ENCODE results near the gene SLC35F3.
"Not testable (repeated sequence)": the region's sequence is repeated elsewhere in the genome, so short reads cannot be mapped to it uniquely, and the experiment has no call there.

The SLC35F3 gene

DNA sequence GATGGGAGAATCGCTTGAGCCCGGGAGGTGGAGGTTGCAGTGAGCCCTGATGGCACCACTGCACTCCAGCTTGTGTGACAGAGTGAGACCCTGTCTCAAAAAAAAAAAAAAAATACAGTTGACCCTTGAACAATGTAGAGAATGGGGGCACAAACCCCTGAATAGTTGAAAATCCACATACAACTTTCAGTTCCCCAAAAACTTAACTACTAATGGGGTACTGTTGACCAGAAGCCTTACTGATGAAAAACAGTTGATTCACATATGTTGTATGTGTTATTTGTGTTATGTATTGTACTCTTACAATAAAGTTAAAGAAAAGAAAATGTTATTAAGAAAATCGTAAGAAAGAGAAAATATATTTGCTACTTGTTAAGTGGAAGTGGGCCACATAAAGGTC, 417.6 kb downstream of the SLC35F3 start:
- no peak for DNase-seq (ENCODE audit: low read depth)

DNA sequence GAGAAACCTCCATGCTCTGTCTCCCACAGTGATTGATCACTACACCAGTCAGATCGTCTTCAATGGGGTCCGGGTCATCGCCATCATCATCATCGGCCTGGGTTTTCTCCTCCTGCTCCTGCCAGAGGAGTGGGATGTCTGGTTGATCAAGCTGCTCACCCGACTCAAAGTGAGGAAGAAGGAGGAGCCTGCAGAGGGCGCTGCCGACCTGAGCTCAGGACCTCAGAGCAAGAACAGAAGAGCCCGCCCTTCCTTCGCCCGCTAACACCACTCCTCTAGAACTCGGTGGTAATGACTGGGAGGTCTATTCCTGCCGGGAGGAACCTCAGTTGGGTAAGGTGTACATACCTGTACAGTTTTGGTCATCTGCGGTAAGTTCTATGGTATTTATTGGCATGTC, 418.5 kb downstream of the SLC35F3 start:
- DNase-seq (ENCODE audit: low read depth): no peak

DNA sequence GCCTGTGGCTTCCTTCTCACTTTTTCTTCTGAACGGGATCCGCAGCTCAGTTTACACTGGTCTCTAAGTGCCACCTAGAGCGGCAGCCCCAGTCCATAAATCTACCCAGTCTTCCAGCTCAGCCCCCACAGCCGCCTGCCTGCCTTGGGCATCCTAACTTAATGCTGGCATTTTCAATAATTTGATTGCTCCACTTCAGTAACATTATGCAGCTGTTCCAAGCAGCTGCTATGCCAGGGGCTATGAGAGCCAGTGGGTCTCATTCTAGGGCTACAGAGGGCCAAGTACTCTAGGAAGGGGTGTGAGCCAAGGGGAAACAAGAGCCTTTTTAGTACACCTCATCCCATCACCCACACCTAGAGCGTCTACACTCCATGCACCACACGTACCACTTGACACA, 420.3 kb downstream of the SLC35F3 start:
- no peak for DNase-seq (ENCODE audit: low read depth)

DNA sequence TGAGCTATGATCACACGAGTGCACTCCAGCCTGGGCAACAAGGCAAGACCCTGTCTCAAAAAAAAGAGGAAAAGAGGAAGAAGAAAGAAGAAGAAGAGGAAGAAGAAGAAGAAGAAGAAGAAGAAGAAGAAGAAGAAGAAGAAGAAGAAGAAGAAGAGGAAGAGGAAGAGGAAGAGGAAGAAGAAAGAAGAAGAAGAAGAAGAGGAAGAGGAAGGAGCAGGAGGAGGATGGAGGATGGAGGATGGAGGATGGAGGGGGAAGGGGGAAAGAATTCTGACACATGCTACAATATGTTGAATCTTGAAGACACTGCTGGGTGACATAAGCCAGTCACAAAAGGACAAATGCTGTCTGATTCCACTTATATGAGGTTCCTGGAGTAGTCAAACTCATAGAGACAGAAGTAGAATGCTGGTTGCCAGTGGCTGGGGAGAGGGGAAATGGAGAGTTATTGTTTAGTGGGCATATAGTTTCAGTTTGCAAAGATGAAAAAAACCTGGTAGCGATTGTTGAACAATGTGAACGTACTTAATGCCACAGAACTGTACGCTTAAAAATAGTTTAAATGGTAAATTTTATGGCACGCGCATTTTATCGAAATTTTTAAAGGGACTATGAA, 421.5 kb downstream of the SLC35F3 start:
- DNase-seq (ENCODE audit: low read depth): no peak

DNA sequence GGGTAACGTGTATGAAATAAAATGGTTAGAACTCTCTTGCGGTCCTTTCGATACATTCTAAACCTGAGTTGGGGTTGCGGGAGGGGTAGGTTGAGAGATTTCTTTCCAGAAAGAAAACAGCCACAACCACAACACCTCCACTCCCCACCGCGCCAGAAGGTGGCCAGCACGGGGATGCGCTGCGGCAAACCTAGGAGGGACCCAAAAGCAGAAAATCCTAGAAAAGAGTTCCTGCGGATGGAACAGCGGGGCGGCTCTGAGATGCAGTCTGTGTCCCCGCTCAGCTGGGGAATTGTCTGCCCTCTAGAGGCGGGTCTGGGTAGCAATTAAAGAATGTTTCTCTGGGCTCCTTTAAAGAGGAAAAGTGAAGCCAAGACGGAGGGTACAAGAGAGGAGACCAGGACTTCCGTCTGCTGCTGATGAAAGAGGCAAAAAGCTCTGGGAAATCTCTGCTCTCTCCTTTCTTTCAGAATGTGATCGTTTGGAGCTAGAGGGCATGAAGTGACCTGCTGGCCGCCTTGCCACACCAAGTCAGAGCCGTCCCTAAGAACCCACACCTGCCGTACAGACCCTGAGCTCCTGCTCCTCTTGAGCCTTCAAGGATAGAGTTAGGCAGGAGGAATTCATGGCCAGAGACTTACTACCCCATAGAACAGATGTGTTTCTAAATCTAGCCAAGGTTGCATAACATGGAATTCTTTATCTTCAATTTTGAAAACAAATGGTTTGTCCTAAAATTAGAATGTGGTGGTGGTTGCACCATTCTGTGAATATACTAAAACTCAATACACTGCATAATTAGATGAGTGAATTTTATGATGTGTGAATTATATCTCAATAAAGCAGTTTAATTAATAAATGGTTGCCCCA, 422.3 kb downstream of the SLC35F3 start:
- DNase-seq (ENCODE audit: low read depth): no peak

DNA sequence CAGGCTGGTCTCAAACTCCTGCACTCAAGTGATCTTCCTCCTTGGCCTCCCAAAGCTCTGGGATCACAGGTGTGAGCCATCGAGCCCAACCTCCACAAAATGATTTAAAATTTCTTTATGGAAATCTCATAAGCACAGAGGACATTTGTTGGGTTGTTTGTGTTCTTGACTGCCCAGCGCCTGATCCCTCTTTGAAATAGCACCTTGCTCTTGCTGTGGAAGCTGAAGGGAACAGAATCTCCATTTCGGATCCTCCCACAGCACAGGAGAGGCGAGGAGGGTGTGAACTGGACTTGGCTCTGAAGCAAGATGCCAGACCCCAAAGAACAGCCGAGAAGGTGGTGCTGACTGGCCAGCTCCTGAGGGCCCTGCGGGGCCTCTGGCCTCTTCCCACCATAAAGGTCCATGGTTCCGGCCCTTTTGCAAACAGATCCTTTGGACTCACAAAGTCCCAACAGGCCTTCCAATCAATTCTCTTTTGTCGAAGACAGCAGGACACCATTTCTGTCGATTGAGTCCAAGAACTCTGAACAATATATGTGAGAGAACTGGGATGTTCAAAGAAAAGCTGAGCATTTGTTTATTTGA, 423.2 kb downstream of the SLC35F3 start:
- no peak for DNase-seq (ENCODE audit: low read depth)

DNA sequence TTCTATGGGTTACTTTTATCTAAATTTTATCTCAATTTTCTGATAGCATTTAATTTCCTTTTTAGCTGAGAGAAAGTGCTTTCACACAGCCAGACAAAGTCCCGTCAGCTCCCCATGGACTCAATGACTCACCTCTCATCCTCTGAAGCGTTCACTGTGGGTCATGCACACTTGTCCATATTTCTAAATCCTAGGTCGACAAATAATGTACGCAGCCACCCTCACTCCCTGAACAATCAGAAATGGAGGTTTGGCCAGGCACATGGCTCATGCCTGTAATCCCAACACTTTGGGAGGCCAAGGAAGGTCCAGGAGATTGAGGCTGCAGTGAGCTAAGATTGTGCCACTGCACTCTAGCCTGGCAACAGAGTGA, 426.4 kb downstream of the SLC35F3 start:
- DNase-seq (ENCODE audit: low read depth): no peak

DNA sequence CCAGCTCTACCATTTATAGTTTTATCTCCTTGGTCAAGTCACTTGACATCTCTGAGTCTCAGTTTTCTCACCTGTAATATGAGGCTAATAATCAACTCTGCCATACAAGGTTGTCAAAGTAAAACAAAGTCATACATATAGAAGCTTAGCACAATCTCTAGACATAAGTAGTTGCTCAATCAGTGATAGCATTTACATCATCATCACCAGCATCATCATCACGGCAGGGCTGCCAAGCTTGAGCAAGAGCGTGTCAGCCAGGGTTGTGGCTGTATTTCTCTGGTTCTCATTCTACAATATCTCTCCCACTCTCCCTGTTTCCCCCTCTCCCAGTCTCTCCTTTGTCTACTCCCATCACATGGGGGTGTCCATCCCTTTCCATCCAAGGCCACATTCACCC, 427.0 kb downstream of the SLC35F3 start:
- DNase-seq (ENCODE audit: low read depth): no peak

DNA sequence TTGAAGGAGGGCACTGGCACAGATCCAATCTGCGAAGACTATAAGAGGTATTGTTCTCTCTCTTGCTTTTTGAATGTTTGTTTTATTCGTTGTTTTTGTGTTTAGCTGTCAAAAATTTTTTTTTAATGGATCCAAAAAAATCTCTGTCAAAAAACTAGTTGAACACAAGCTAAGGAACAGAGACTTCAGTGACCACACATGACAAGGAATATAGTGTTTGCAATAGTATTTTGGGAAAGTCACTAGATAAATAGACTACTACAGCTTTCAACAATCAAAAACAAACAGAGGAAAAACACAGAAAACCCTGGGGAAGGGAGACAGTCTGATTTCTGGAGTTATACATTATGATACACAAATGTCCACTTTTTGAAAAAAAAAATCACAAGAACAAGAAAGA, 431.9 kb downstream of the SLC35F3 start:
- DNase-seq (ENCODE audit: low read depth): no peak

DNA sequence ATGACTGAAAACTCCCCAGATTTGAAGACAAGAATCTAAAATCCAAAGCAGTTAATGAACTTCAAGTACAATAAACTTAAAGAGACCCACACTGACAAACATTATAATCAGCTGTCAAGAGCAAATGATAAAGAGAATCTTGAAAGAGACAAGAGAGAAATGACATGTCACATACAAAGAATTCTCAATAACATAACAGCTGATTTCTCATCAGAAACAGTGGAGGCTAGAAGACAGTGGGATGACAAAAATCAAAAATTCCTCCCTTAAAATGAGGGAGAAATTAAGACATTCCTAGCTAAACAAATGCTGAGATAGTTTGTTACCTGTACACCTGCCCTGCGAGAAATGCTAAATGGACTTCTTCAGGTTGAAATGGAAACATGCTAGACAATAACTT, 432.8 kb downstream of the SLC35F3 start:
- no peak for DNase-seq (ENCODE audit: low read depth)

DNA sequence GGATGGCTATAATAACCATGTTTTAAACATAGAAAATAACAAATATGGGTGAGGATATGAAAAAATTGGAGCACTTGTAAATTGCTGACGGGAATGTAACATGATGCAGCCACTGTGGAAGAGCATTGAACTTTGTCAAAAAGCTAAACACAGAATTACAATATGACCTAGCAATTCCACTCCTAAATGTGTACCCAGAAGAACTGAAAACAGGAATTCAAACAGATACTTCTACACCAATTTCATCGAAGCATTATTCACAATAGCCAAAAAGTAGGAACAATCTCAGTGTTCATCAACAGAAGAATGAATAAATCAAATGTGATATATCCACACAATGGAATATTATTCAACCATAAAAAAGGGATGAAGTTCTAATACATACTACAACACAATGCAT, 436.1 kb downstream of the SLC35F3 start:
- DNase-seq (ENCODE audit: low read depth): no peak

DNA sequence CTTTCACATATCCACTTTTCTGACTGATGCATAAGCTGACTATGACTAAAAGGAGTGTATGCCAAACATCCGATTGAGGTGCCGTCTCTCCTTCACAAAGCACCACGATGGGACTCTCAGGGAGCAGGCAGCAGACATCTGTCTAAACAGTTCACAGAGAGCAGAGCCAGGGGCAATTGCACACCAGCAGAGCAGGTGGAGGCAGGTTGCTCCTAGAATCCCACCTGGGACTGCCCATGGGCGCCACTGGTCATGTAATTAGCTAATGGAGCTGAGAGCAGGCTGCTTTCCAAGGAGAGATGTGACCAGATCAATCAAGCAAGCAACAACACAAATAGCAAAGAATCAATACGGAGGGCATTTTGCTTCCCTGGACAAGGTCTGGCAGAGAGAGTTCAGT, 438.3 kb downstream of the SLC35F3 start:
- no peak for DNase-seq (ENCODE audit: low read depth)

DNA sequence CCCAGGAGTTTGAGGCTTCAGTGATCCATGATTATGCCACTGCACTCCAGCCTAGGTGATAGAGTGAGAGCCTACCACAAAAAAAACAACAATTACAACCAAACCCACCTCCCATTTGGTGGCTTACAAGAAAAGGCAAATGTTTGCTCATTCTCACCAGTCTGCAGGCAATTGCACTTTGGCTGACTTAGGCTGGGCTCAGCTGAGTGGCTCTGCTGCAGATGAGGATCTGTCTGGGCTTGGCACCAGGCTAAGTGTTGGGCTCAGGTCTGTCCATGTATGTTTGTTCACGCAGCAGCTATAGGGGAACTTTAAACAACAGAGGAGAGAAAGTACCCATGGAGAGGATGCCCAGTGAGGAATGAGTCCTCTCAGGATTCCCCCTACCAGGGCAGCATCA, 440.8 kb downstream of the SLC35F3 start:
- no peak for DNase-seq (ENCODE audit: low read depth)

DNA sequence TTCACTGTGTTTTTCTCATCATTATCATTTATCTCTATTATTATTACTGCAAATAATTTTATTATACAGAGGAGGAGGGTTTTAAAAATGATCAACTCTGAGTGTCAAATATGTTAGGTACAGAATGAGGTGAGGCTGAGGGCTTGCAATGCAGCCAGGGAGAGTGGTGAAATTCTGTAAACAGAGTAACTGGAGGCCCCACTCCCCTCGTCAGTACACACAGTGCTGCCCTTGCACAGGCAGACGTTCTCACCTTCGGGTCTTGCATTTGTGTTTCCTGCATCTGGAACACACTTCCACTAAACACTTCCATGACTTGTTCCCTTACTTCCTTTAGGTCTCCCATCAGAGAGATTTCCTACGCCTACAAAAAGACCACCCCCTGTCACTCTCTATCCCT, 444.5 kb downstream of the SLC35F3 start:
- DNase-seq (ENCODE audit: low read depth): no peak

DNA sequence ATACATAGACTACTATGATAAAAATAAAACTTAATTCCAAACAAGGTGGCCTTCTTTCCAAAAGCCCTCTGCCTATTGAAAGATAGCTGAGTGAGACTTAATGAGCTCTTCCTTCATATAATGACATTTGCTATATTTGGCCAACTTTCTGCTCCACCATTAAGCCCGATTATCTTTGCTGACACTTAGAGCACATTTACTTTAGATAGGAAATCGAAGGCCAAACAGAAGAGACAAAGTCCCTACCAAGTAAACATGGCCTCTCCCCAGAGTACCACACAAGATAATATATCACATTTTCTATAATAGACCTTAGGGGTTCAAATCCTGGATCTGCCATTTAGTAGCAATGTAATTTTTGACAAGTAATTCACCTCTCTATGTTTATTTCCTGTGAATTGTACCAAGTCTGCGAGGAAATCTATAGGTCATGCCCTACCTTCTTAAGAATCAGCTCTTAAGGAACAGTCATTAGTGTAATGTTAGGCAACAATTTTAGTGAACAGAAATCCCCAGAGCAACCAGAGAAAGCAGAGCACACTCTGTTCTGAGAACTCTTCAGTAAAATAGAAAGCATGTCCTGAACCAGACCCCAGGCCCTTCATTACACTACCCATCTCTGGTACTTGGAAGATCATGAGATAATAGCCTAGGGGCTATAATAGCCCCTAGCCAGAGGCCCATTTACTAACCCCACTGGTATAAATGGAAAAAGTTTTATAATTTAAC, 451.5 kb downstream of the SLC35F3 start:
- no peak for DNase-seq (ENCODE audit: low read depth)

DNA sequence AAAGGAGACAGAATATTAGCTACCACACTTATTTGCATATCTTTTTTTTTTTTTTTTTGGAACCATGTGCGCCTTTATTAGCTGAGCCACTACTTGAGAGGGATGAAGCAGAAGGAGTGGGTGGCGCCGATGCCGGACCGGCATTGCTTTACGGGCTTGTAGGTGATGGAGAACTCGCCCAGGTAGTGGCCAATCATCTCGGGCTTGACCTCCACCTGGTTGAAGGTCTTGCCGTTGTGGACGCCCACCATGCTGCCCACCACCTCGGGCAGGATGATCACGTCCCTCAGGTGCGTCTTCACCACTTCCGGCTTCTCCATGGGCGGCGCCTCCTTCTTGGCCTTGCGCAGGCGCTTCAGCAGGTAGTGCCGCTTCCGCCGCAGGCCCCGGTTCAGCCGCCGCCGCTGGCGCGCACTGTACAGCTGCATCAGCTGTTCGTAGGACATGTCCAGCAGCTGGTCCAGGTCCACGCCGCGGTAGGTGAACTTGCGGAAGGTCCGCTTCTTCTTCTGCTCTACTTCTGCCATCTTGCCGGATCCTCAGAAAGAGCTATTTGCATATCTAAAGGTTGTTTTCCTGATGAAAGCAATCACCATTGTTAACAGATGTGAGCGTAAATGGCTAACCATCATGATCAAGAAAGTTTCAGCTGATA, 452.3 kb downstream of the SLC35F3 start:
- not testable (repeated sequence) for DNase-seq (ENCODE audit: low read depth)

DNA sequence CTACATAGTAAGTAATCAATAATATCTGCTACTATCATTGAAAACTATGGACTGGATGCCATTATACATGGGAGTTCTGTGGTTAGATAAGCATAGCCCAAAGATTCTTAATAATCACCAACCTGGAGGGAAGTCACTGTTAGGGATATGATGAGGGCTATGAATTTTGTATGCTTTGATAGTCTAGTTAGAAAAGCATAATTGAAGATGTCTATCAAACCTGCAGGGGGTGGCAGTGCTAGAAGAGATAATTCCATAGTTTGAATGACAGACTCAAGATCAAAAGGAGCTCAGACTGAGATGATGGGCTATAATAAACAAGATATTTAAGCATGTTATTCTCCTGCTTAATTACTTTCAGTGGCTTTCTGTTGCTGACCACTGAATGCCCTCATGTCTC, 453.4 kb downstream of the SLC35F3 start:
- DNase-seq (ENCODE audit: low read depth): no peak

DNA sequence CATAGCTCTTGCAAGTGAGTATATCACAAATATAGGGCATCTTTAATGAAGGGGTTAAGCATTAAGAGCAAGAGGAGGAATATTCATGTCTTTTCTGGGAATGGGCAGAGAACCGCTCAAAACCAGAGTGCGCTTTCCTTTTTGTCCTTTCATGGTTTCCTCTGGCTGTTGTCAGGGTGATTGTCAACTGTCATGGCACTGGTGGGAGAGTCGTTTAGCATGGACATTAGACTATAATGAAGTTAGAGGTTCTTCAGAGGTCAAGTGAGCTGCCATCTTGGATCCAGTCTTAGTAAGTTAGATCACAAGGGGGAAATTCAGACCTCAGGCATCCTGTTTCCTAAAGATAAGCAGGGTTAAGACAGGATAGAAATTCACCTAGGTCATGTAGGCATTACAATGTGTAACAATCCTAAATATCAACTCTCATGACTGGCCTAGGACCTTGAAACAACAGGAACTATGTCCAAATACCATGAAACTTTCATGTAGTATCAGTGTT, 456.7 kb downstream of the SLC35F3 start:
- DNase-seq (ENCODE audit: low read depth): no peak

DNA sequence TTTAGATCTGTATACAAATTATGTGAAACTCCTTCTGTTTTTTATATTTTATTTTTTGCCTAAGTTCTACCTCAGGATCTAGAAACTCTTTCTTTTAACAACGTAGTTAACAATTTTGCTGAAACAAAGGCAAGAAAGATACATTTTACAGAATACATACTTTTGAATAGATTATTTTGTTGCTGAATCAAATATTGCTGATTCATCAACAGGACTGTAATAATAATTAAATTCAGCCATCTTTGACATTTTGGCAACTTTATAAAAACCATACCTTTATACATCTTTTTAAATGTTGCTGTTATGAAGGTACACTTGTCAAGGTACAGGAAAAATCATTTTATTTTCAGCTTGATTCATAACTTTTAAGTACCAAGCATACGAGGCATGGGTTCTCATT, 458.1 kb downstream of the SLC35F3 start:
- no peak for DNase-seq (ENCODE audit: low read depth)

DNA sequence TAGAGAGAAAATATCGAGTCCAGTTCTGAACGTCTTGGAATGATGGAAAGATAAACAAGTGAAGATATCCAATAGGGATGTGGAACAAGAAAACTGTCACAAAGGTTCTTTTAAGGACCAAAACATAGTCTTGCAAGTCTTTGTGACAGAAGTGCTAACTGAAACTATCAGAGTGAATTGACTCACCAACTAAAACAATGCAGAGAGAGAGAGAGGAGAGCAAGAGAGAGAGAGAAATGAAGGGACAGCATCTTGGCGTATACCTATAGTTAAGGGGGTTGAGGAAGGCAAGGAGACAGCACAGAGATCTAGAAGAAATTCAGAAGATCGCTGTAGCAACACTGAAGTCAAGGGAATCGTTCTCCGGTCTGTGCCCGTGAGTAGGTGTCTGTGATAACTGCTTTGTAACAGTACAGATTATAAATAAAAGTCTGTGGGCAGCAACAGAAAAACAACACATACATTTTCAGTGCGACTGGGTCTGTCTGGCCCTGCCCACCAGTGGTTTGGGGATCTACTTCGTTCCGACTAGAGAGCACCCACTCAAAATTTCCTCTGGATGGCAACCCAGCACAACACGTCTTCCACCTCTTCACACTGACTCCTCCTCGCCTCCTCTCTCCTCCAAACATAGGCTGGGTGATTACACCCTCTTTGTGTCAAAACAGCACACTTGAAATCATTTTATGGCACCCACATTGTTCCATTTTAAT, 464.0 kb downstream of the SLC35F3 start:
- DNase-seq (ENCODE audit: low read depth): no peak

DNA sequence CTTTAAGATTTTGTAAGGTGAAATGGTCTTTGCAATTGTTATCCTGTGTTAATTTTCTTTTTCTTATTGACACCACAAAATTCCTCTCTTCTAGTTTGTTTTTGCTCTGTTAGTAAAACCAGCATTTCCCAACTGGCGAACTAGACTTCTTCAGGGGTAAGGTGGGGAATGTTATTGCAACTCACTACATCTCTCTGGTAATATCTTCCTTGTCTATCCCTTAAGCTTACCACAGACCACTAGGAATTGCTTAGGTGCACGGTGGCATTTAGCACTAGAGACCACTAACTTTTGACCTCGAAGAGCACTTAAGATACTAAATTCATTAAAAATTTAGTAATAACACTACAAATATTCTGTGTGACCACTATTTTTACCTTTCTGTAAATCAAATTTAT, 464.6 kb downstream of the SLC35F3 start:
- DNase-seq (ENCODE audit: low read depth): no peak
